Neuronal stem cell (in vitro differentiated cells): ENCODE data around the gene MS4A2. TPM values are rescaled to one million over a fixed set of nuclear protein-coding genes. Genes with fewer than 3 reads are reported as not detected.
"Not testable (repeated sequence)": the region's sequence is repeated elsewhere in the genome, so short reads cannot be mapped to it uniquely, and the experiment has no call there.

ENCODE experiments used
- DNase-seq: peaks from one replicate; pipeline ENCODE4 v3.0.0-alpha.2; 2013; ENCODE audit warnings: low spot score
- H2AFZ ChIP-seq: one replicate; pipeline ENCODE4 v1.6.1; 2013; ENCODE audit warnings: mild to moderate bottlenecking, low read length, inconsistent platforms
- H2AK5ac ChIP-seq: 2 replicates; pipeline ENCODE4 v1.6.1; 2013; ENCODE audit warnings: low read depth, mild to moderate bottlenecking, inconsistent platforms, low read length, moderate library complexity, mixed read lengths
- H2BK120ac ChIP-seq: 2 replicates; pipeline ENCODE4 v1.6.1; 2013; ENCODE audit warnings: low read depth, mild to moderate bottlenecking, inconsistent platforms, low read length, moderate library complexity, mixed read lengths
- H2BK12ac ChIP-seq: one replicate; pipeline ENCODE4 v1.6.1; 2013; ENCODE audit warnings: low read length, inconsistent platforms
- H2BK15ac ChIP-seq: 2 replicates; pipeline ENCODE4 v1.6.1; 2013; ENCODE audit warnings: mild to moderate bottlenecking, low read length, inconsistent platforms, mixed read lengths
- H2BK5ac ChIP-seq: one replicate; pipeline ENCODE4 v1.6.1; 2013; ENCODE audit warnings: inconsistent platforms, mild to moderate bottlenecking, low read length, moderate library complexity
- H3K14ac ChIP-seq: one replicate; pipeline ENCODE4 v1.6.1; 2013; ENCODE audit warnings: low read length, inconsistent platforms
- H3K18ac ChIP-seq: 2 replicates; pipeline ENCODE4 v1.6.1; 2013; ENCODE audit warnings: low read length, inconsistent platforms
- H3K23ac ChIP-seq: 2 replicates; pipeline ENCODE4 v1.6.1; 2013; ENCODE audit warnings: low read depth, mild to moderate bottlenecking, mixed read lengths, low read length, inconsistent platforms; ENCODE audit not compliant: poor library complexity
- H3K27ac ChIP-seq: replicated peaks from 3 replicates; pipeline ENCODE4 v1.5.1; 2013; ENCODE audit warnings: low read length, inconsistent platforms
- H3K27me3 ChIP-seq, 3 experiments: 2 replicates each; pipeline ENCODE4 v1.6.1; 2013; ENCODE audit warnings: low read length in 3 of 3, mild to moderate bottlenecking in 2 of 3, inconsistent platforms in 1 of 3, low read depth in 1 of 3, mixed read lengths in 1 of 3, moderate library complexity in 1 of 3; ENCODE audit not compliant: control insufficient read depth in 3 of 3, insufficient read depth in 3 of 3
- H3K36me3 ChIP-seq, 2 donors: replicated peaks in 1 of 2; 2 replicates each; pipeline ENCODE4 v1.6.1; 2013; ENCODE audit warnings: low read length in 2 of 2; ENCODE audit not compliant: control insufficient read depth in 2 of 2, insufficient read depth in 2 of 2
- H3K4ac ChIP-seq: 2 replicates; pipeline ENCODE4 v1.6.1; 2013; ENCODE audit warnings: inconsistent platforms, mild to moderate bottlenecking, low read length, moderate library complexity
- H3K4me1 ChIP-seq, 2 donors: 1 replicate in 1 of 2; 2 replicates in 1 of 2; pipeline ENCODE4 v1.6.1; 2013; ENCODE audit warnings: low read length in 2 of 2, low read depth in 1 of 2; ENCODE audit not compliant: control insufficient read depth in 2 of 2, insufficient read depth in 1 of 2
- H3K4me2 ChIP-seq: one replicate; pipeline ENCODE4 v1.6.1; 2013; ENCODE audit warnings: mild to moderate bottlenecking, low read length, inconsistent platforms; ENCODE audit not compliant: insufficient read depth, poor library complexity, severe bottlenecking
- H3K4me3 ChIP-seq, 2 donors: 2 replicates each; pipeline ENCODE4 v1.5.1; 2013; ENCODE audit warnings: low read length in 2 of 2, mild to moderate bottlenecking in 2 of 2, inconsistent platforms in 1 of 2, moderate library complexity in 1 of 2
- H3K79me1 ChIP-seq: one replicate; pipeline ENCODE4 v1.6.1; 2013; ENCODE audit warnings: low read depth, mild to moderate bottlenecking, inconsistent platforms, low read length, moderate library complexity
- H3K9ac ChIP-seq: one replicate; pipeline ENCODE4 v1.6.1; 2013; ENCODE audit warnings: mild to moderate bottlenecking, low read depth, low read length, inconsistent platforms; ENCODE audit not compliant: poor library complexity
- H3K9me3 ChIP-seq, 2 donors: replicated peaks in 1 of 2; 2 replicates each; pipeline versions ENCODE3 to v1.6.1; 2013; ENCODE audit warnings: low read length in 2 of 2, mild to moderate bottlenecking in 2 of 2, inconsistent platforms in 1 of 2, low read depth in 1 of 2, mixed read lengths in 1 of 2, moderate library complexity in 1 of 2; ENCODE audit not compliant: control insufficient read depth in 2 of 2, insufficient read depth in 1 of 2
- H4K8ac ChIP-seq: one replicate; pipeline ENCODE4 v1.6.1; 2013; ENCODE audit warnings: low read depth, mild to moderate bottlenecking, inconsistent platforms, low read length, moderate library complexity
- H4K91ac ChIP-seq: one replicate; pipeline ENCODE4 v1.6.1; 2013; ENCODE audit warnings: low read length, low read depth, mild to moderate bottlenecking, inconsistent platforms; ENCODE audit not compliant: poor library complexity
- WGBS, 2 donors: extraction: QIAGEN DNeasy Blood & Tissue Kit; methylation state at CpG; one replicate each; pipeline ENCODE4 v1.1.7; 2013; ENCODE audit warnings: missing lambda C conversion rate in 2 of 2, mixed read lengths in 1 of 2; ENCODE audit not compliant: insufficient read length in 2 of 2, insufficient replicate concordance in 1 of 2; ENCODE audit errors: extremely low coverage in 2 of 2; 5-methylcytosine and 5-hydroxymethylcytosine counted together
- polyA plus RNA-seq, 2 experiments: library from polyadenylated mRNA; stranded (reverse); fragments of 200-250 nt; gene quantifications; one replicate each; pipeline ENCODE4 v1.2.3, GENCODE V29; 2013

MS4A2 gene
- not detected for polyA plus RNA-seq (2013, experiment 1 of 2)
- not detected for polyA plus RNA-seq (2013, experiment 2 of 2)

- Histone ChIP-seq H3K4me1 (no peaks in the 10 kb centered on the region), H2BK15ac (no peak within 1 kb of the TSS), H2AK5ac (no peak within 1 kb of the TSS), H3K14ac (no peak within 1 kb of the TSS), H4K8ac (no peak within 1 kb of the TSS), H3K4me3 (no peak within 1 kb of the TSS), H3K79me1 (no peaks in the 10 kb centered on the region), H3K4ac (no peak within 1 kb of the TSS), H3K27ac (no peak within 1 kb of the TSS), H3K36me3 (no peaks in the 10 kb centered on the region), H3K23ac (no peak within 1 kb of the TSS), H2BK12ac (no peak within 1 kb of the TSS), H3K9ac (no peak within 1 kb of the TSS), H3K9me3 (no peaks in the 10 kb centered on the region), H3K27me3 (no peaks in the 10 kb centered on the region), H2BK5ac (no peak within 1 kb of the TSS), H3K18ac (no peak within 1 kb of the TSS), H4K91ac (no peak within 1 kb of the TSS), H2BK120ac (no peak within 1 kb of the TSS), H2AFZ (no peak within 1 kb of the TSS), H3K4me2 (no peak within 1 kb of the TSS)
- no CpG with 5 or more reads among the region's 1 CpG for WGBS, 2 donors
- no peak for DNase-seq
These were observed at the start of gene MS4A2 for GRCh38 chr11:60088364-60088763. Gene MS4A2, plus strand, starts transcription at chr11:60088664. Its CDS starts 102 bp downstream, at chr11:60088766.

- no peak within 1 kb of the TSS for H3K4me2 ChIP-seq
- no peak for DNase-seq
- H3K27ac ChIP-seq: no peak within 1 kb of the TSS
- H2BK5ac ChIP-seq: no peak within 1 kb of the TSS
- no peak within 1 kb of the TSS for H4K91ac ChIP-seq
- no peak within 1 kb of the TSS for H2BK12ac ChIP-seq
- H3K79me1 ChIP-seq: no peaks in the 10 kb centered on the region
- no peak within 1 kb of the TSS for H4K8ac ChIP-seq
- H2AFZ ChIP-seq: no peak within 1 kb of the TSS
- H3K36me3 ChIP-seq: no peaks in the 10 kb centered on the region
- no peaks in the 10 kb centered on the region for H3K4me1 ChIP-seq
- H3K9me3 ChIP-seq: no peaks in the 10 kb centered on the region
- H3K18ac ChIP-seq: no peak within 1 kb of the TSS
- no peaks in the 10 kb centered on the region for H3K27me3 ChIP-seq
- no peak within 1 kb of the TSS for H3K23ac ChIP-seq
- H3K9ac ChIP-seq: no peak within 1 kb of the TSS
- H3K14ac ChIP-seq: no peak within 1 kb of the TSS
- no CpG with 5 or more reads among the region's 8 CpGs for WGBS, 2 donors
- no peak within 1 kb of the TSS for H2BK15ac ChIP-seq
- H3K4me3 ChIP-seq: no peak within 1 kb of the TSS
- H3K4ac ChIP-seq: no peak within 1 kb of the TSS
- no peak within 1 kb of the TSS for H2BK120ac ChIP-seq
- H2AK5ac ChIP-seq: no peak within 1 kb of the TSS
These were observed 48.4 kb upstream of the MS4A2 start, which contains the start of gene OOSP2 for GRCh38 chr11:60040109-60040508. Gene OOSP2, plus strand, starts transcription at chr11:60040409. Its CDS starts 51 bp downstream, at chr11:60040460.

DNA sequence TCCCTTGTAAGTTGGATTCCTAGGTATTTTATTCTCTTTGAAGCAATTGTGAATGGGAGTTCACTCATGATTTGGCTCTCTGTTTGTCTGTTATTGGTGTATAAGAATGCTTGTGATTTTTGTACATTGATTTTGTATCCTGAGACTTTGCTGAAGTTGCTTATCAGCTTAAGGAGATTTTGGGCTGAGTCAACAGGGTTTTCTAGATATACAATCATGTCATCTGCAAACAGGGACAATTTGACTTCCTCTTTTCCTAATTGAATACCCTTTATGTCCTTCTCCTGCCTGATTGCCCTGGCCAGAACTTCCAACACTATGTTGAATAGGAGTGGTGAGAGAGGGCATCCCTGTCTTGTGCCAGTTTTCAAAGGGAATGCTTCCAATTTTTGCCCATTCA lies 38.0 kb upstream of the MS4A2 start:
- not testable (repeated sequence) for H3K27me3 ChIP-seq, H3K9ac ChIP-seq, H3K14ac ChIP-seq, H3K4me3 ChIP-seq, H3K36me3 ChIP-seq, H2BK120ac ChIP-seq, H3K79me1 ChIP-seq, H2AFZ ChIP-seq, H2AK5ac ChIP-seq, H3K4ac ChIP-seq, H4K91ac ChIP-seq, H3K4me1 ChIP-seq, H3K23ac ChIP-seq, H4K8ac ChIP-seq, H2BK15ac ChIP-seq, H3K4me2 ChIP-seq, H3K27ac ChIP-seq, DNase-seq, H2BK12ac ChIP-seq, H3K18ac ChIP-seq, H2BK5ac ChIP-seq, H3K9me3 ChIP-seq

DNA sequence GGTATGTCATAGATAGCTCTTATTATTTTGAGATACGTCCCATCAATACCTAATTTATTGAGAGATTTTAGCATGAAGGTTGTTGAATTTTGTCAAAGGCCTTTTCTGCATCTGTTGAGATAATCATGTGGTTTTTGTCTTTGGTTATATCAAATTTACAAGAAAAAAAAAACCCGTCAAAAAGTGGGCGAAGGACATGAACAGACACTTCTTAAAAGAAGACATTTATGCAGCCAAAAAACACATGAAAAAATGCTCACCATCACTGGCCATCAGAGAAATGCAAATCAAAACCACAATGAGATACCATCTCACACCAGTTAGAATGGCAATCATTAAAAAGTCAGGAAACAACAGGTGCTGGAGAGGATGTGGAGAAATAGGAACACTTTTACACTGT lies 37.6 kb upstream of the MS4A2 start:
- H2BK15ac ChIP-seq, H2AFZ ChIP-seq, H3K27ac ChIP-seq, H4K8ac ChIP-seq, H3K4me3 ChIP-seq, H3K18ac ChIP-seq, H2BK120ac ChIP-seq, H3K36me3 ChIP-seq, H2BK12ac ChIP-seq, H2AK5ac ChIP-seq, H3K4me2 ChIP-seq, H3K14ac ChIP-seq, H3K4me1 ChIP-seq, H3K23ac ChIP-seq, H4K91ac ChIP-seq, H2BK5ac ChIP-seq, DNase-seq, H3K27me3 ChIP-seq, H3K9me3 ChIP-seq, H3K4ac ChIP-seq, H3K9ac ChIP-seq, H3K79me1 ChIP-seq: not testable (repeated sequence)
- no CpG with 5 or more reads among the region's 3 CpGs for WGBS, 2 donors
